SKM-1 treated with dmso at 0.1 percent for 144 hours (cell line): Measurements from ENCODE around the gene RBMS3.
"Not testable (repeated sequence)": the region's sequence is repeated elsewhere in the genome, so short reads cannot be mapped to it uniquely, and the experiment has no call there.

Experiments
- DNase-seq: peaks from one replicate; lab custom pipeline; 2025; ENCODE audit not compliant: unreplicated experiment; lab: John Stamatoyannopoulos, UW

RBMS3 gene

GRCh38 chr3:30044515-30044914, 763.6 kb downstream of the RBMS3 start:
- no peak for DNase-seq

GRCh38 chr3:30048431-30048830, 767.6 kb downstream of the RBMS3 start:
- no peak for DNase-seq

- not testable (repeated sequence) for DNase-seq
These were observed 769.2 kb downstream of the RBMS3 start for GRCh38 chr3:30050116-30050515.

- DNase-seq, result no peak
These were observed 778.4 kb downstream of the RBMS3 start for GRCh38 chr3:30059240-30059639.
